Measurements from ENCODE around the gene IFT25.

DNA sequence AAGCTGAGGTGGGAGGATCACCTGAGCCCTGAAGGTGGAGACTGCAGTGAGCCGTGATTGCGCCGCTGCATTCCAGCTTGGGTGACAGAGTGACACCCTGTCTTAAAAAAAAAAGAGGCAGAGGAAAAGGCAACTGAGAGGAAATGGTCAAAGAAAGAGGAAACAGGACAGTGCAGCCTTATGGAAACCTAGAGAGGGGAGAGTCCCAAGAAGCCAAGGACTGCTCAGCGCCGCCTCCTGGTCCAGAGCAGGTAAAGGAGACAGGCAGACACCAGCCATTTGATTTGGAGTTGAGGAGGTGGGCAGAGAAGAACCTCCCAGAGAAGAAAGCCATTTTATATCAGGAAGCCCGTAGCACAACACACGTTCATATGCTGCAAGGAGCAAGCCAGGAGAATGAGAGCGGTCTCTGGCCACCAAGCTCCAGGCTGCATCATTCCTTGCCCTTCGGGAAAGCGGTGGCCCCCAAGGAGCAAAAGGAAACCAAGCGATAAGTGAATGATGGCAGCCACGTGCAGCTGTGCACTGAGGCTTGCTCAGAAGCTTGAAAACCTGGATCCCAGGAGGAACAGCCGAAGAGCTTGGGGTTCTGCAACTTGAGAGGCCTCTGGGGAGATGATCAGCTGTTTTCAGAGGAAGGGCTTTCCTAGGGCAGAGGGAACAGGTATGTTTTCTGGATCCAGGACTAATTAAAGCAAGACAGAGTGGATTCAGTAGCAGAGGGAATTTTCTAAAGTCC is 34.4 kb upstream of the IFT25 start:
- TF ChIP-seq, protein P1, sequence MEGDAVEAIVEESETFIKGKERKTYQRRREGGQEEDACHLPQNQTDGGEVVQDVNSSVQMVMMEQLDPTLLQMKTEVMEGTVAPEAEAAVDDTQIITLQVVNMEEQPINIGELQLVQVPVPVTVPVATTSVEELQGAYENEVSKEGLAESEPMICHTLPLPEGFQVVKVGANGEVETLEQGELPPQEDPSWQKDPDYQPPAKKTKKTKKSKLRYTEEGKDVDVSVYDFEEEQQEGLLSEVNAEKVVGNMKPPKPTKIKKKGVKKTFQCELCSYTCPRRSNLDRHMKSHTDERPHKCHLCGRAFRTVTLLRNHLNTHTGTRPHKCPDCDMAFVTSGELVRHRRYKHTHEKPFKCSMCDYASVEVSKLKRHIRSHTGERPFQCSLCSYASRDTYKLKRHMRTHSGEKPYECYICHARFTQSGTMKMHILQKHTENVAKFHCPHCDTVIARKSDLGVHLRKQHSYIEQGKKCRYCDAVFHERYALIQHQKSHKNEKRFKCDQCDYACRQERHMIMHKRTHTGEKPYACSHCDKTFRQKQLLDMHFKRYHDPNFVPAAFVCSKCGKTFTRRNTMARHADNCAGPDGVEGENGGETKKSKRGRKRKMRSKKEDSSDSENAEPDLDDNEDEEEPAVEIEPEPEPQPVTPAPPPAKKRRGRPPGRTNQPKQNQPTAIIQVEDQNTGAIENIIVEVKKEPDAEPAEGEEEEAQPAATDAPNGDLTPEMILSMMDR (IDR thresholded peaks at IDR 0.05), result no peak
- TF ChIP-seq POLR2AphosphoS5 (IDR thresholded peaks at IDR 0.05) (no peak), POLR2A (IDR thresholded peaks at IDR 0.05) (no peak), EP300 (IDR thresholded peaks at IDR 0.05) (no peak)

Measured in gastroesophageal sphincter (tissue), 3 donors.